ENCODE results near the gene LMNTD1. TPM values are rescaled to one million over a fixed set of nuclear protein-coding genes. Genes with fewer than 3 reads are reported as not detected.
A peak's percentile ranks its signal among the peaks of the same experiment; 100 is the strongest.
"Not testable (repeated sequence)": the region's sequence is repeated elsewhere in the genome, so short reads cannot be mapped to it uniquely, and the experiment has no call there.

LMNTD1 gene
- total RNA-seq, 1 donor from 2014 or later: not detected

GRCh38 chr12:25433581-25434325 is 119.3 kb downstream of the LMNTD1 start:
- H3K36me3 ChIP-seq (ENCODE audit: control insufficient read depth, insufficient read depth, low read length): no peaks in the 10 kb centered on the region
- H3K4me3 ChIP-seq (ENCODE audit: low read depth, low read length): no peak overlapping the region
- peak; percentile 61 for DNase-seq (ENCODE audit: low read depth)
- TF ChIP-seq CTCF (IDR thresholded peaks at IDR 0.05; ENCODE audit: insufficient read depth, low read length, severe bottlenecking): no peak
- no peak for FAIRE-seq
- H3K27me3 ChIP-seq (ENCODE audit: control insufficient read depth, insufficient read depth, low read length): no peaks in the 10 kb centered on the region

GRCh38 chr12:25433024-25433423 is 120.1 kb downstream of the LMNTD1 start:
- Histone ChIP-seq H3K27me3 (ENCODE audit: control insufficient read depth, insufficient read depth, low read length) (no peaks in the 10 kb centered on the region), H3K36me3 (ENCODE audit: control insufficient read depth, insufficient read depth, low read length) (no peaks in the 10 kb centered on the region), H3K4me3 (ENCODE audit: low read depth, low read length) (no peak overlapping the region)
- no peak for DNase-seq (ENCODE audit: low read depth)
- FAIRE-seq: no peak
- no peak for TF ChIP-seq CTCF (IDR thresholded peaks at IDR 0.05; ENCODE audit: insufficient read depth, low read length, severe bottlenecking)

GRCh38 chr12:25427337-25428249 is 125.5 kb downstream of the LMNTD1 start:
- no peak for TF ChIP-seq CTCF (IDR thresholded peaks at IDR 0.05; ENCODE audit: insufficient read depth, low read length, severe bottlenecking)
- FAIRE-seq (no peak), DNase-seq (ENCODE audit: low read depth) (peak; percentile 94)
- Histone ChIP-seq H3K36me3 (ENCODE audit: control insufficient read depth, insufficient read depth, low read length) (no peaks in the 10 kb centered on the region), H3K4me3 (ENCODE audit: low read depth, low read length) (no peak overlapping the region), H3K27me3 (ENCODE audit: control insufficient read depth, insufficient read depth, low read length) (no peaks in the 10 kb centered on the region)

GRCh38 chr12:25426821-25427220 is 126.3 kb downstream of the LMNTD1 start:
- not testable (repeated sequence) for H3K36me3 ChIP-seq (ENCODE audit: control insufficient read depth, insufficient read depth, low read length); DNase-seq (ENCODE audit: low read depth); H3K27me3 ChIP-seq (ENCODE audit: control insufficient read depth, insufficient read depth, low read length); FAIRE-seq; H3K4me3 ChIP-seq (ENCODE audit: low read depth, low read length)
